Ovary (tissue), 3 donors: ENCODE results near the gene PARM1.

Source experiments
- CTCF ChIP-seq, 3 donors: fragments of 450-650 bp in 2 of 3; fragments of 200-600 bp in 1 of 3; IDR thresholded peaks; one replicate each; pipeline versions ENCODE4 v1.5.1 to v1.8.0; 2016 to 2022; ENCODE audit warnings: antibody characterized with exemption in 3 of 3, mild to moderate bottlenecking in 1 of 3
- EP300 ChIP-seq: sonication (generic); formaldehyde crosslinking; IDR thresholded peaks from one replicate; pipeline ENCODE4 v1.6.1; 2017; ENCODE audit warnings: antibody characterized with exemption
- POLR2A ChIP-seq: fragments of 450-650 bp; IDR thresholded peaks from one replicate; pipeline ENCODE4 v1.6.1; 2017; ENCODE audit warnings: antibody characterized with exemption, mild to moderate bottlenecking, moderate library complexity
- donor health status: DM: no; HTN: no; CAD: no.

GRCh38 chr4:75089206-75089605, 156.3 kb downstream of the PARM1 start:
- TF ChIP-seq EP300 (no peak), CTCF (IDR thresholded peaks at IDR 0.05) (no peak), POLR2A (no peak)
